ENCODE results near the gene ZNF428.

Gene ZNF428

DNA sequence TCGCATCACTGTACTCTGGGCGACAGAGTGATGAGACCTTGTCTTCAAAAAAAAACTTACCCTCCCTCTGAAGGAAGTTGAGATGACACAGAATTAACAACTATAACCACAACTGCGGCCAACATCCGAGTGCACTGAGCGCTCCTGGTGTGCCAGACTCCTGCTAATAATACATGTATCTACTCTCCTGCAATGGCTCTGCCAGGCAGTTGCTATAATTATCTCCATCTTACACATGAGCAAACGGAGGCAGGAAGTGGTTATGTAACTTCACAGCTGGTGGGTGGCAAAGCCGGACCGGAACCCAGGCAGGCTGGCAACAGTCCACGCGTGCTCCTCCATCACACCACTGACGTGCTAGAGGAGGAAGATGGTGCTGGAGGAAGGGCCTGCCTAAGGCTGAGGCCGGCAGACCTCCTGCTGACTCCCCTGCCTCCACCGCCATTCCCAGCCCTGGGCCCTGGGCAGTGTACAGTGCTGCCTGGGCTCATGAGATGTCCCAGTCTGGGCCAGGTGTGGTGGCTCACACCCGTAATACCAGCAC, 56.7 kb downstream of the ZNF428 start:
- no peak for TF ChIP-seq CTCF (IDR thresholded peaks at IDR 0.05; ENCODE audit: insufficient read depth, low read length, poor library complexity, severe bottlenecking)
- Histone ChIP-seq H3K27ac (ENCODE audit: low read depth, low read length) (peak overlapping the region; percentile 56), H3K9ac (ENCODE audit: low read length) (no peak overlapping the region), H3K9me2 (replicated peaks; ENCODE audit: insufficient read depth, low read length) (no peaks in the 10 kb centered on the region), H2AFZ (ENCODE audit: low read depth, low read length, severe bottlenecking) (no peak overlapping the region), H3K4me3 (ENCODE audit: insufficient read depth, low read length, poor library complexity, severe bottlenecking) (no peak overlapping the region), H3K9me3 (ENCODE audit: insufficient read depth, low read length) (no peaks in the 10 kb centered on the region), H4K20me1 (ENCODE audit: low read depth, low read length) (no peaks in the 10 kb centered on the region), H3F3A (ENCODE audit: insufficient read depth) (peaks cover 9% of the 10 kb centered on the region; the same call in 1 of the 2 replicates), H3K79me2 (ENCODE audit: insufficient read depth, low read length) (peaks cover 7% of the 10 kb centered on the region; the same call in 1 of the 2 replicates), H3K4me2 (ENCODE audit: low read depth, low read length, poor library complexity, severe bottlenecking) (peak overlapping the region; percentile 4), H3K27me3 (ENCODE audit: low read length) (no peaks in the 10 kb centered on the region), H3K36me3 (ENCODE audit: low read length) (no peaks in the 10 kb centered on the region)

DNA sequence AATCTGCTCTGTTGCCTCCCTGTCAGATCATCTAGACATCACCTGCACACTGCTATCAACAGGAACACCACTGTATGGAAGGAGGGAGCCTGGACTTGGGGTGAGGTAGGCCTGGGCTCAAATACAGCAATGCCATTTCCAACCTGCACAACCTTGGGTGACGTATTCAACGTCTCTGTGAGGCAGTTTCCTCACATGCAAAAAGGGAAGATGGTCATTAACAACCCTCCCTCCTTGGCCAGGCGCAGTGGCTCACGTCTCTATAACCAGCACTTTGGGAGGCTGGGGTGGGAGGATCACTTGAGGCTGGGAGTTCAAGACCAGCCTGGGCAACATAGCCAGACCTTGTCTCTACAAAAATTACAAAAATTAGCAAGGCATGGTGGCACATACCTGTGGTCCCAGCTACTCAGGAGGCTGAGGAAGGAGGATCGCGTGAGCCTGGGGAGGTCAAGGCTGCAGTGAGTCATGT, 57.2 kb downstream of the ZNF428 start:
- no peaks in the 10 kb centered on the region for H3K9me2 ChIP-seq (replicated peaks; ENCODE audit: insufficient read depth, low read length)
- no peaks in the 10 kb centered on the region for H4K20me1 ChIP-seq (ENCODE audit: low read depth, low read length)
- H3K79me2 ChIP-seq (ENCODE audit: insufficient read depth, low read length), result peaks cover 7% of the 10 kb centered on the region; the same call in 1 of the 2 replicates
- peak overlapping the region; percentile 56 for H3K27ac ChIP-seq (ENCODE audit: low read depth, low read length)
- H3K27me3 ChIP-seq (ENCODE audit: low read length), result no peaks in the 10 kb centered on the region
- no peaks in the 10 kb centered on the region for H3K36me3 ChIP-seq (ENCODE audit: low read length)
- H3F3A ChIP-seq (ENCODE audit: insufficient read depth), result peaks cover 9% of the 10 kb centered on the region; the same call in 1 of the 2 replicates
- H3K9ac ChIP-seq (ENCODE audit: low read length), result no peak overlapping the region
- no peaks in the 10 kb centered on the region for H3K9me3 ChIP-seq (ENCODE audit: insufficient read depth, low read length)
- no peak overlapping the region for H3K4me3 ChIP-seq (ENCODE audit: insufficient read depth, low read length, poor library complexity, severe bottlenecking)
- no peak for TF ChIP-seq CTCF (IDR thresholded peaks at IDR 0.05; ENCODE audit: insufficient read depth, low read length, poor library complexity, severe bottlenecking)
- TF ChIP-seq EZH2phosphoT487 (conservative IDR thresholded peaks at IDR 0.05; ENCODE audit: low read length), result no peak
- peak overlapping the region; percentile 4 for H3K4me2 ChIP-seq (ENCODE audit: low read depth, low read length, poor library complexity, severe bottlenecking)
- H2AFZ ChIP-seq (ENCODE audit: low read depth, low read length, severe bottlenecking), result no peak overlapping the region

- Histone ChIP-seq H3K4me3 (ENCODE audit: insufficient read depth, low read length, poor library complexity, severe bottlenecking) (no peak overlapping the region), H4K20me1 (ENCODE audit: low read depth, low read length) (no peaks in the 10 kb centered on the region), H3K36me3 (ENCODE audit: low read length) (no peaks in the 10 kb centered on the region), H3K27me3 (ENCODE audit: low read length) (no peaks in the 10 kb centered on the region), H3K4me2 (ENCODE audit: low read depth, low read length, poor library complexity, severe bottlenecking) (no peak overlapping the region), H3K9me2 (replicated peaks; ENCODE audit: insufficient read depth, low read length) (no peaks in the 10 kb centered on the region), H3K27ac (ENCODE audit: low read depth, low read length) (no peak overlapping the region), H3K79me2 (ENCODE audit: insufficient read depth, low read length) (peaks cover 7% of the 10 kb centered on the region; the same call in 1 of the 2 replicates), H3K9ac (ENCODE audit: low read length) (no peak overlapping the region), H2AFZ (ENCODE audit: low read depth, low read length, severe bottlenecking) (no peak overlapping the region), H3F3A (ENCODE audit: insufficient read depth) (peaks cover 9% of the 10 kb centered on the region; the same call in 1 of the 2 replicates), H3K9me3 (ENCODE audit: insufficient read depth, low read length) (no peaks in the 10 kb centered on the region)
- TF ChIP-seq CTCF (IDR thresholded peaks at IDR 0.05; ENCODE audit: insufficient read depth, low read length, poor library complexity, severe bottlenecking), result no peak
- no peak for TF ChIP-seq EZH2phosphoT487 (conservative IDR thresholded peaks at IDR 0.05; ENCODE audit: low read length)
Observed at GRCh38 chr19:43561139-43561970, 58.1 kb downstream of the ZNF428 start.
